HUES48 (cell line): ENCODE data around the gene ADAMTS16.

Source experiments
- H3K27ac ChIP-seq: one replicate; pipeline ENCODE4 v1.7.0; 2013; ENCODE audit warnings: low read depth, low read length, inconsistent platforms
- H3K27me3 ChIP-seq: 2 replicates; pipeline ENCODE4 v1.6.1; 2013; ENCODE audit warnings: mild to moderate bottlenecking, low read length; ENCODE audit not compliant: control insufficient read depth, insufficient read depth
- H3K36me3 ChIP-seq: 2 replicates; pipeline ENCODE4 v1.6.1; 2013; ENCODE audit warnings: low read length; ENCODE audit not compliant: control insufficient read depth, insufficient read depth
- H3K4me1 ChIP-seq: 2 replicates; pipeline ENCODE4 v1.6.1; 2013; ENCODE audit warnings: mild to moderate bottlenecking, low read length; ENCODE audit not compliant: control insufficient read depth, insufficient read depth
- H3K4me3 ChIP-seq: 2 replicates; pipeline ENCODE4 v1.5.1; 2013; ENCODE audit warnings: mild to moderate bottlenecking, low read depth, low read length
- H3K9ac ChIP-seq: 2 replicates; pipeline ENCODE4 v1.6.1; 2013; ENCODE audit warnings: mild to moderate bottlenecking, low read depth, low read length, moderate library complexity
- H3K9me3 ChIP-seq: 2 replicates; pipeline ENCODE4 v1.6.1; 2013; ENCODE audit warnings: low read length; ENCODE audit not compliant: control insufficient read depth, insufficient read depth

Gene ADAMTS16, protein sequence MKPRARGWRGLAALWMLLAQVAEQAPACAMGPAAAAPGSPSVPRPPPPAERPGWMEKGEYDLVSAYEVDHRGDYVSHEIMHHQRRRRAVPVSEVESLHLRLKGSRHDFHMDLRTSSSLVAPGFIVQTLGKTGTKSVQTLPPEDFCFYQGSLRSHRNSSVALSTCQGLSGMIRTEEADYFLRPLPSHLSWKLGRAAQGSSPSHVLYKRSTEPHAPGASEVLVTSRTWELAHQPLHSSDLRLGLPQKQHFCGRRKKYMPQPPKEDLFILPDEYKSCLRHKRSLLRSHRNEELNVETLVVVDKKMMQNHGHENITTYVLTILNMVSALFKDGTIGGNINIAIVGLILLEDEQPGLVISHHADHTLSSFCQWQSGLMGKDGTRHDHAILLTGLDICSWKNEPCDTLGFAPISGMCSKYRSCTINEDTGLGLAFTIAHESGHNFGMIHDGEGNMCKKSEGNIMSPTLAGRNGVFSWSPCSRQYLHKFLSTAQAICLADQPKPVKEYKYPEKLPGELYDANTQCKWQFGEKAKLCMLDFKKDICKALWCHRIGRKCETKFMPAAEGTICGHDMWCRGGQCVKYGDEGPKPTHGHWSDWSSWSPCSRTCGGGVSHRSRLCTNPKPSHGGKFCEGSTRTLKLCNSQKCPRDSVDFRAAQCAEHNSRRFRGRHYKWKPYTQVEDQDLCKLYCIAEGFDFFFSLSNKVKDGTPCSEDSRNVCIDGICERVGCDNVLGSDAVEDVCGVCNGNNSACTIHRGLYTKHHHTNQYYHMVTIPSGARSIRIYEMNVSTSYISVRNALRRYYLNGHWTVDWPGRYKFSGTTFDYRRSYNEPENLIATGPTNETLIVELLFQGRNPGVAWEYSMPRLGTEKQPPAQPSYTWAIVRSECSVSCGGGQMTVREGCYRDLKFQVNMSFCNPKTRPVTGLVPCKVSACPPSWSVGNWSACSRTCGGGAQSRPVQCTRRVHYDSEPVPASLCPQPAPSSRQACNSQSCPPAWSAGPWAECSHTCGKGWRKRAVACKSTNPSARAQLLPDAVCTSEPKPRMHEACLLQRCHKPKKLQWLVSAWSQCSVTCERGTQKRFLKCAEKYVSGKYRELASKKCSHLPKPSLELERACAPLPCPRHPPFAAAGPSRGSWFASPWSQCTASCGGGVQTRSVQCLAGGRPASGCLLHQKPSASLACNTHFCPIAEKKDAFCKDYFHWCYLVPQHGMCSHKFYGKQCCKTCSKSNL

DNA sequence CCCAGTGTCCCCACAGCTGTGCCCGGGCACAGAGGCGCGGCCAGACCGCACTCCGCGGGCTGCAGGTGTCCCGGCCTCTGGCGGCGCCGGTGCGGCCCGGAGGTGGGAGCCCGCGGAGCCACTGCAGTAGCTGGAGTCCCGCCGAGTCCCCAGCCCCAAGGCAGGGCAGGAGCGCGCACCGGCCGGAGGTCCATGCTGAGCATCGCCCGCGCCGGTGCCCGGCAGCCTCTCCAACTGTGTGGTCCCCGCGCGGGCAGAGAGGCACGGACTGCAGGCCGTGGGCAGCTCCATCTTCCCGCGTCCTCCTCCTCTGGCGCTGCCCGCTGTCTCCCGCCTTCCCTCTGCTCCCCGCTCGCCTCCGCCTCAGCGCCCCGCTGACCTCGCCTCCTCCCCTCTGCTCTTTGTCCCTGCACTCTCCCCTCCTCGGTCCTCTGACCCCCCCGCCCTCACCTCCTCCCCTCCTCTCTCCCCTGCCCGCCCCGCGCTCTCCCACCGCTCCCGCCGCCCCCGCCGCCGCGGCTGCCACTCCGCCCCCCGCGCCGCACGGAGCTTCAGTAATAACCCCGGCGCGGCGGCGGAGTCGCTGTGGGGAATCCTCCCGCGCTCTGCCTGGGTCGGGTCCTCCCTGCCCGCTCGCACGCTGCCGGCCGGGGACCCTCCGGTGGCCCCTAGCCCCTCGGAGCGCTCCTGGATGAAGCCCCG is at the start of gene ADAMTS16:
TSS of gene ADAMTS16 (plus strand) at position 554 of the 702 bp plus-strand sequence. CDS start at position 692, 138 bp downstream.
- Histone ChIP-seq H3K9ac (peak within 1 kb of the TSS; percentile 67), H3K4me1 (peaks cover 6% of the 10 kb centered on the region), H3K9me3 (no peaks in the 10 kb centered on the region), H3K27ac (no peak within 1 kb of the TSS), H3K27me3 (peaks cover 21% of the 10 kb centered on the region), H3K4me3 (peak within 1 kb of the TSS; percentile 78), H3K36me3 (no peaks in the 10 kb centered on the region; the same call in 1 of the 2 replicates)

DNA sequence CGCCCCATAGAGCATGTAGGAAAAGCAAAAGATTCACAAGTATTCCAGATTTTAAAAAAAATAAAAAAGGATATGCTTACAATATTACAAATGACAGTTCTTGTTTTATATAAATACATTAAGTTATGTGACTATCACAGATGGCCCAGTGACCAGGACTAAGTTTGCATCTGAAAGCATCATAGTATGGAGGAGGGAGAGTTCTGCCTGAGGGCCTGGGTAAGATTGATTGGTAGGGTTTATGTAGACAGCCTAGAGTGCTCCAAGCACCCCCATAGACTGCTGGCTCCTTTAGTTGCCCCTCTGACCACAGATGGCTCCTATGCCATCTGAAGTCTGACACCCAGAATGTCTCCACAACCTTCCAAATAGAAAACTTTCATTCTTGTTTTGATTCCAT is 48.0 kb upstream of the ADAMTS16 start:
- H3K27me3 ChIP-seq: no peaks in the 10 kb centered on the region

DNA sequence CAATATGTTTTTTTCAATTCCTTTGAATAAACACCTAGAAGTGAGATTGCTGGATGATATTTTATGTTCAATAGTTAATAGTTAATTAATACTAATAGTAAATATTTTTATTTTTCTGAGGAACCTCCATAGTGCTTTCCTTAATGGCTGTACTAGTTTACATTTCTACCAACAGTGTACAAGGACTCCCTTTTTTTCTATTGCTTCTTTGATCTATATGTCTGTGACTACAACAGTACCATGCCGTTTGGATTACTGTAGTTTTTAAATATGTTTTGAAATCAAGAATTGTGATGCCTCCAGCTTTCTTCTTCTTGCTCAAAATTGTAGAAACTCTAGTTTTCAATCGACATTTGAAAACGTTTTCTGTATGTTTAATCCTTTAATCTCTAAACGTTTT is 39.5 kb upstream of the ADAMTS16 start:
- Histone ChIP-seq H3K9me3 (no peaks in the 10 kb centered on the region), H3K27me3 (no peaks in the 10 kb centered on the region), H3K27ac (no peak overlapping the region), H3K4me3 (no peak overlapping the region), H3K4me1 (no peaks in the 10 kb centered on the region), H3K9ac (no peak overlapping the region), H3K36me3 (no peaks in the 10 kb centered on the region)

More for the DNA sequence above, 48.0 kb upstream of the ADAMTS16 start:
- Histone ChIP-seq H3K27ac (no peak overlapping the region), H3K36me3 (no peaks in the 10 kb centered on the region), H3K4me3 (no peak overlapping the region), H3K9me3 (no peaks in the 10 kb centered on the region), H3K9ac (no peak overlapping the region), H3K4me1 (peaks cover 2% of the 10 kb centered on the region)

DNA sequence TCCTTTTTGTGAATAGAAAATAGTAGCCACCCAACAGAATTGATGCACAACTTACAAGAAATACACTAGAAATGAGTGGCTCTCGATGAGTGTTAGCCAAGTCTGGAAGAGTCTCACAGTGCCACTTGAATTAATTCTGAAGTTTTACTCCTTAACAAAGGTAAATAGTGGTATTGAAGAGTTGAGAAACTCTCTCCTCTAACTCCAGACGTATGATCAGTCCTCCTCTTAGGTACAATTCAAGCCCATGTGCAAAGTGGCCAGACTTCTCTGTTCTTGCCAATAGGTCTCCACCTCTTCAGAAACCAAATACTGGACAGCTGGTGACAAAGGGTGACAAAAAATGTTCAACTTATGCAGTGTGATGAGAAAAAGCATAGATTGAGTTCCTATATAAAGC is 38.5 kb upstream of the ADAMTS16 start:
- Histone ChIP-seq H3K9ac (no peak overlapping the region), H3K4me3 (no peak overlapping the region), H3K4me1 (no peaks in the 10 kb centered on the region), H3K27me3 (no peaks in the 10 kb centered on the region), H3K9me3 (no peaks in the 10 kb centered on the region), H3K36me3 (no peaks in the 10 kb centered on the region), H3K27ac (no peak overlapping the region)

DNA sequence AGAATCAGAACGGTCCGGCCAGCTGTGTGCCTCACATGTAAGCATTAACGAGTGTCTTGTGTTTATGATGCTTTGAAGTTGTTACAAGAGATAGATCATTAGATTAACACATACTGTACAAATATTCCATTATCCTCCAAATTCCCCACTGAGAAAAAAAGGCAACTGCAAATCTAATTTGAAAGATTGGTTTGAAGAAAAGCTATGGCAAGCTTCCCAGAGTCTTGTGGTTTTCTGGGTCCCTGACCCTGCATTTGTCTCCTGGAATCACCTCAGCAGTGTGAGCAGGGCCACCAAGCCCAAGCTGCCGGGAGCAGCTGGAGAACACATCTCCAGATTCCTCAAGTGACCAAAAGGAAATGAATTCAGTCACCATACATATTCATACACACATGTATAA is 36.9 kb upstream of the ADAMTS16 start:
- H3K27ac ChIP-seq: no peak overlapping the region
- H3K36me3 ChIP-seq: no peaks in the 10 kb centered on the region
- H3K4me3 ChIP-seq: no peak overlapping the region
- H3K9ac ChIP-seq: no peak overlapping the region
- H3K27me3 ChIP-seq: no peaks in the 10 kb centered on the region
- H3K4me1 ChIP-seq: peaks cover 4% of the 10 kb centered on the region
- H3K9me3 ChIP-seq: no peaks in the 10 kb centered on the region

DNA sequence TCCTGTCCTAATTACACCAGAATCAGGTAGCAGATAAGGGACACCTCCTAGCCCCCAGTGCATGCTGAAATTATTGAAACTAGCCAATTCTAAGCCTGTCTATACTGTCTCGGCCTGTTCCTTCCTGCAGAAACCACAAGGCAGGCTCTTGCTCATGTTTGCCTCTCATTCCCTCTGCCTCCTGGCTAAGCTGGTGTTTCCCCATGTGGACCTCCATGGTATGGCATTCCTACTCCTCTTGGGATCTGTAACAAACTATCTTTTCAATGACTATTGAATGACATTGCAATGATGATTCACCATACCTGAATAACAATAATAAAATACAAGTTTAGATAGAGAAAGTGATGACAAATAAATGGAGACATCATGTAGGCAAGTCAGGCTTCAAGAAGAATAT is 35.6 kb upstream of the ADAMTS16 start:
- Histone ChIP-seq H3K36me3 (no peaks in the 10 kb centered on the region), H3K4me3 (no peak overlapping the region), H3K27ac (no peak overlapping the region), H3K9me3 (no peaks in the 10 kb centered on the region), H3K27me3 (no peaks in the 10 kb centered on the region), H3K4me1 (peaks cover 7% of the 10 kb centered on the region), H3K9ac (no peak overlapping the region)

DNA sequence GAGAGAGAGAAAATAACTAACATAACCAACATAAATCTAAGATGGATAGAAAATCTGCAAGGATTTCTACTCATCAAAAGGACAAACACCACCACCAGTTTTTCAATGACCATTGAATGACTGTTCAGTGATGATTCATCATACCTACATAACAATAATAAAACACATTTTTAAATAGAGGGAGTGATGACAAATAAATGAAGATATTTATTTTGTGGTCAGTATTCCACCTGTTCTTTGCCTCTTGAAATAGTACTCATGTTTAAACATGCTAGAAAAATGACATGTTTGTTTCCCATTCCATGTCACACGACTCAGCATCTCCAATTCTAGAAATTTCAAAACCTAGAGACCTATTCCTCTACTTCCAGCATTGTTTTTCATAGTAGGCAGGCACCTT is 34.6 kb upstream of the ADAMTS16 start:
- H3K9ac ChIP-seq: no peak overlapping the region
- H3K4me1 ChIP-seq: peaks cover 7% of the 10 kb centered on the region
- no peak overlapping the region for H3K4me3 ChIP-seq
- no peaks in the 10 kb centered on the region for H3K27me3 ChIP-seq
- no peak overlapping the region for H3K27ac ChIP-seq
- no peaks in the 10 kb centered on the region for H3K9me3 ChIP-seq
- no peaks in the 10 kb centered on the region for H3K36me3 ChIP-seq

DNA sequence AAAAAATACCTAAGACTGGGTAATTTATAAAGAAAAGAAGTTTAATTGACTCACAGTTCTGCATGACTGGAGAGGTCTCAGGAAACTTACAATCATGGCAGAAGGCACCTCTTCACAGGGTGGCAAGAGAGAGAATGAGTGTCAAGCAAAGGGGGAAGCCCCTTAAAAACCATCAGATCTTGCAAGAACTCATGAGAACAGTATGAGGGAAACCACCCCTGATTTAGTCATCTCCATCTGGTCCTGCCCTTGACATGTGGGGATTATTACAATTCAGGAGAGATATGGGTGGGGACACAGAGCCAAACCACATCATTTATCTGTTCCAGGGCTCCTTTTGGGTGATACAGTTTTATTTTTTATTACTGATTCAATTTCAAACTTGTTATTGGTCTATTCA is 23.2 kb upstream of the ADAMTS16 start:
- H3K4me1 ChIP-seq: no peaks in the 10 kb centered on the region
- H3K27me3 ChIP-seq: no peaks in the 10 kb centered on the region
- H3K36me3 ChIP-seq: no peaks in the 10 kb centered on the region
- no peaks in the 10 kb centered on the region; the same call in 1 of the 2 replicates for H3K9me3 ChIP-seq
- H3K27ac ChIP-seq: no peak overlapping the region
- no peak overlapping the region for H3K9ac ChIP-seq
- no peak overlapping the region for H3K4me3 ChIP-seq

DNA sequence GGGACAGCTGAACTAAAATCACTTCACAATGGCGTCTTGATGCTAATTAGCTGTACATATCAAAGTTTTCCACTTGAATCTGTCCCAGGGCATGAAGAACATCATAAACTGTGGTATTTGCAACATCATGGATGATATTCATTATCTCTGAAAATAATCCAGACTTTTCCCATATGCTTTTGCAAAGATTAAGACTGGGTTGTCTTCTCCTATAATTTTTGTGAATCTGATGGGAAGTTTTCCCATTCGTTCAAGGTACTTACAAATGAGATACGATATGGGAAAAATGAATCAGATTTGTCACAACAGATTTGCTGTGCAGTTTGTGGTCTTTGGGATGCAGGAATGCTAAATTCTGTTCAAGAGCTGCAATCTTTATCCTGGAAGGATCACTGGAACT is 17.4 kb upstream of the ADAMTS16 start:
- Histone ChIP-seq H3K9me3 (no peaks in the 10 kb centered on the region), H3K36me3 (no peaks in the 10 kb centered on the region), H3K9ac (no peak overlapping the region), H3K27ac (no peak overlapping the region), H3K27me3 (no peaks in the 10 kb centered on the region), H3K4me3 (no peak overlapping the region), H3K4me1 (no peaks in the 10 kb centered on the region)

DNA sequence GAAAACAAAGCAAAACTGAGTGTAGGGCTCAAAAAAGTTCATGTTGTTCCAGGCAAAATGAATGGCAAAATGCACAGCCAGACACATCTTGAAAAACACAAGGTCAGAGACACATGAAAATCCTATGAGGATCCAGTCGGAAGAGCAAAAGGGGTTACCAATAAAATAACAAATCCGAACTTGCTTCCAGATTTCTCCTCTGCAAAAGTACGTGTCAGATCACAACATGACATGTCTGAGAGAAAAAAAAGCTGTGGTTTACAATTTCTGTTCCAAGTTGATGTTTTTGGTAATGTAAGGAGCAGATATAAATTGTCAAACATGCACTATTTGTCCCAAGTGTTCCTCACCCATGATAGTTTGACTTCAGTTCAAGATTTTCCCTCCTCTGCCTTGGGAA is 15.9 kb upstream of the ADAMTS16 start:
- H3K27me3 ChIP-seq: no peaks in the 10 kb centered on the region
- no peak overlapping the region for H3K4me3 ChIP-seq
- H3K36me3 ChIP-seq: no peaks in the 10 kb centered on the region
- H3K9ac ChIP-seq: no peak overlapping the region
- H3K9me3 ChIP-seq: no peaks in the 10 kb centered on the region
- no peaks in the 10 kb centered on the region for H3K4me1 ChIP-seq
- no peak overlapping the region for H3K27ac ChIP-seq
